OCI-LY1 (cell line): ENCODE measurements around the gene BCL2L13.

Experiments used
- H2AFZ ChIP-seq: fragments of 200-600 bp; sonication (generic), shearing (Covaris generic); 2 replicates; pipeline ENCODE4 v1.6.0; 2014; ENCODE audit warnings: antibody characterized with exemption, mild to moderate bottlenecking, low read length
- H3F3A ChIP-seq: fragments of 200-600 bp; sonication (generic), shearing (Covaris generic); 2 replicates; pipeline ENCODE4 v1.6.0; 2014; ENCODE audit warnings: mild to moderate bottlenecking, antibody characterized with exemption, low read length, moderate library complexity; ENCODE audit not compliant: insufficient read depth
- H3K27ac ChIP-seq: fragments of 200-600 bp; sonication (generic); 2 replicates; pipeline ENCODE4 v1.5.1; 2014; ENCODE audit warnings: low read length, mixed run types, mild to moderate bottlenecking, low read depth; ENCODE audit not compliant: poor library complexity, severe bottlenecking
- H3K27me3 ChIP-seq: fragments of 200-600 bp; sonication (generic); 2 replicates; pipeline ENCODE4 v1.6.0; 2014; ENCODE audit warnings: antibody characterized with exemption, mild to moderate bottlenecking, low read length, moderate library complexity; ENCODE audit not compliant: insufficient read depth
- H3K36me3 ChIP-seq: fragments of 200-600 bp; sonication (generic); 2 replicates; pipeline ENCODE4 v1.6.1; 2014; ENCODE audit warnings: mild to moderate bottlenecking, antibody characterized with exemption, low read length, moderate library complexity, mixed read lengths; ENCODE audit not compliant: insufficient read depth
- H3K4me1 ChIP-seq: fragments of 200-600 bp; sonication (generic); 2 replicates; pipeline ENCODE4 v1.5.1; 2014; ENCODE audit warnings: mild to moderate bottlenecking, low read length, moderate library complexity; ENCODE audit not compliant: insufficient read depth, severe bottlenecking
- H3K4me2 ChIP-seq: fragments of 200-600 bp; sonication (generic), shearing (Covaris generic); 2 replicates; pipeline ENCODE4 v1.6.1; 2014; ENCODE audit warnings: low read length
- H3K4me3 ChIP-seq: fragments of 200-600 bp; sonication (generic); 2 replicates; pipeline ENCODE4 v1.5.1; 2014; ENCODE audit warnings: low read length, low read depth, mild to moderate bottlenecking, mixed read lengths; ENCODE audit not compliant: poor library complexity, severe bottlenecking
- H3K79me2 ChIP-seq: fragments of 200-600 bp; shearing (Covaris generic); 2 replicates; pipeline ENCODE4 v1.6.1; 2016; ENCODE audit warnings: mixed run types, low read length, mixed read lengths; ENCODE audit not compliant: insufficient read depth
- H3K9ac ChIP-seq: fragments of 200-600 bp; sonication (generic), shearing (Covaris generic); 2 replicates; pipeline ENCODE4 v1.6.1; 2014; ENCODE audit warnings: mild to moderate bottlenecking, low read length, mixed read lengths
- H3K9me2 ChIP-seq: fragments of 200-600 bp; sonication (generic), shearing (Covaris generic); 2 replicates; pipeline ENCODE4 v1.6.1; 2014; ENCODE audit warnings: low read depth, mild to moderate bottlenecking, low read length, mixed read lengths
- H3K9me3 ChIP-seq: fragments of 200-600 bp; shearing (Covaris generic); 2 replicates; pipeline ENCODE4 v1.6.1; 2014; ENCODE audit warnings: low read length, mixed read lengths
- H4K20me1 ChIP-seq: fragments of 200-600 bp; sonication (generic), shearing (Covaris generic); 2 replicates; pipeline ENCODE4 v1.6.0; 2016; ENCODE audit warnings: mild to moderate bottlenecking, low read length; ENCODE audit not compliant: insufficient read depth
- CTCF ChIP-seq: fragments of 200-600 bp; sonication (generic), shearing (Covaris generic); IDR thresholded peaks from 2 replicates; pipeline ENCODE4 v1.5.1; 2017; ENCODE audit warnings: mild to moderate bottlenecking, antibody characterized with exemption, low read length, moderate library complexity, mixed read lengths
- EZH2 ChIP-seq: fragments of 200-600 bp; sonication (generic), shearing (Covaris generic); IDR thresholded peaks from 2 replicates; pipeline ENCODE4 v1.8.0; 2017; ENCODE audit warnings: borderline replicate concordance, mixed run types, mild to moderate bottlenecking, antibody characterized with exemption, low read length, moderate library complexity, mixed read lengths

BCL2L13 gene

GRCh38 chr22:17770180-17771077, 131.9 kb downstream of the BCL2L13 start:
- H3K79me2 ChIP-seq: peaks cover 17% of the 10 kb centered on the region
- H3K27ac ChIP-seq: no peak overlapping the region
- H3F3A ChIP-seq: no peaks in the 10 kb centered on the region; the same call in 1 of the 2 replicates
- H3K27me3 ChIP-seq: no peaks in the 10 kb centered on the region
- H2AFZ ChIP-seq: no peak overlapping the region
- H3K4me2 ChIP-seq: no peak overlapping the region
- TF ChIP-seq EZH2: no peak
- TF ChIP-seq CTCF: no peak
- H3K9me2 ChIP-seq: no peaks in the 10 kb centered on the region
- H3K4me1 ChIP-seq: peaks cover 47% of the 10 kb centered on the region
- no peaks in the 10 kb centered on the region for H3K9me3 ChIP-seq
- H3K4me3 ChIP-seq: no peak overlapping the region
- no peaks in the 10 kb centered on the region for H4K20me1 ChIP-seq
- H3K9ac ChIP-seq: no peak overlapping the region
- peaks cover 4% of the 10 kb centered on the region; the same call in 1 of the 2 replicates for H3K36me3 ChIP-seq

GRCh38 chr22:17772249-17772957, 133.8 kb downstream of the BCL2L13 start:
- Histone ChIP-seq H3K79me2 (peaks cover 12% of the 10 kb centered on the region), H4K20me1 (no peaks in the 10 kb centered on the region), H3K27me3 (no peaks in the 10 kb centered on the region), H3K9ac (peak overlapping the region; percentile 66; the same call in 1 of the 2 replicates), H3K4me3 (peak overlapping the region; percentile 70), H3K4me2 (peak overlapping the region; percentile 81), H3K27ac (peak overlapping the region; percentile 72), H3K9me2 (no peaks in the 10 kb centered on the region), H3K9me3 (no peaks in the 10 kb centered on the region), H3K36me3 (peaks cover 4% of the 10 kb centered on the region; the same call in 1 of the 2 replicates), H3K4me1 (peaks cover 63% of the 10 kb centered on the region), H3F3A (peaks cover 3% of the 10 kb centered on the region; the same call in 1 of the 2 replicates), H2AFZ (no peak overlapping the region)
- TF ChIP-seq EZH2: no peak
- TF ChIP-seq CTCF: no peak

DNA sequence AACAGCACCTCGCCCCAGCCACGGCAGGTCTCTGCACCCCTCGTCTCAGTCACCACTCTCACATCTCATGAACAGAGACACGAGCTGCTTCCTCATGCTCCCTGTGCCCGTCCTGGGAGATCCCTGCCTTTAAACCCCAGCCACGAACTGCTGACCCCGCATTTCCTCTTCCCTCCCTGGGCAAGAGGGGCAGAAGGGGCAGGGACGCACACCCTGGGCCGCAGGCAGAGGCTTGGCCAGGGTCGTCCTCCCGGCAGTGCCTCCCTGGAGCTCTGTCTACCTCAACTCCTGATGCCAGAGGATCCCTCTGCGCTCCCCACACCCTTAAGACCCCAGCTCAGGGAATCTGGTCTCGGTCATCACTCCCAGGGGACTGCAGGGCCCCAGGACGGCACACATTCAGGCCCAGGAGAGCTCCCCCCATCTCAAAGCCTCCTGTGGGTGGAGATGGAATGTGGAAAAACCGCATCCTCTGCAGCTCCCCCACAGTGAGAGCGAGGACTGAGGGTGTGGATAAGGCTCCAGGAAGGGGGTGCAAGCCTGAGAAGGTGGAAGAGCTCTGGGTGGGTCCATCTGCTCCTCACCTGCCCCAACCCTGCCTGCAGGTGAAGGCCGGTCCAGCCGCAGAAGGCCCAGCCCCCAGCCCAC, 134.5 kb downstream of the BCL2L13 start:
- peaks cover 4% of the 10 kb centered on the region; the same call in 1 of the 2 replicates for H3K36me3 ChIP-seq
- peak overlapping the region; percentile 70 for H3K4me3 ChIP-seq
- H4K20me1 ChIP-seq: no peaks in the 10 kb centered on the region
- TF ChIP-seq EZH2 (no peak), CTCF (no peak)
- peak overlapping the region; percentile 66 for H3K9ac ChIP-seq
- H2AFZ ChIP-seq: no peak overlapping the region
- peak overlapping the region; percentile 72 for H3K27ac ChIP-seq
- no peaks in the 10 kb centered on the region for H3K9me2 ChIP-seq
- no peaks in the 10 kb centered on the region for H3K9me3 ChIP-seq
- H3K4me1 ChIP-seq: peaks cover 61% of the 10 kb centered on the region
- H3K4me2 ChIP-seq: peak overlapping the region; percentile 81
- peaks cover 6% of the 10 kb centered on the region; the same call in 1 of the 2 replicates for H3K79me2 ChIP-seq
- no peaks in the 10 kb centered on the region for H3K27me3 ChIP-seq
- peaks cover 3% of the 10 kb centered on the region; the same call in 1 of the 2 replicates for H3F3A ChIP-seq
